Lower leg skin (tissue), 4 donors: ENCODE results near the gene CHCHD1. TPM values are rescaled to one million over a fixed set of nuclear protein-coding genes. Genes with fewer than 3 reads are reported as not detected.
"Not testable (repeated sequence)": the region's sequence is repeated elsewhere in the genome, so short reads cannot be mapped to it uniquely, and the experiment has no call there.

Experiments
- DNase-seq, 2 donors: peaks; one replicate each; pipeline ENCODE4 v3.0.0-alpha.2; 2019; ENCODE audit warnings: low spot score in 2 of 2
- H3K4me3 ChIP-seq: fragments of 200-600 bp; sonication (generic); 2 replicates; pipeline ENCODE4 v1.5.1; 2017; ENCODE audit warnings: mild to moderate bottlenecking, low read depth; ENCODE audit not compliant: poor library complexity, severe bottlenecking
- POLR2A ChIP-seq, 2 donors: fragments of 450-650 bp; IDR thresholded peaks; one replicate each; pipeline ENCODE4 v1.6.1; 2016 to 2017; ENCODE audit warnings: antibody characterized with exemption in 2 of 2, mild to moderate bottlenecking in 1 of 2, moderate library complexity in 1 of 2
- WGBS, 2 donors: methylation state at CpG; one replicate each; pipeline ENCODE4 v1.1.5; 2018; 5-methylcytosine and 5-hydroxymethylcytosine counted together
- intact Hi-C: fragments of 100-400 bp; cut with DNase I; formaldehyde crosslinking; loops from one replicate; pipeline ENCODE4 v1.15.0; 2023; ENCODE audit warnings: low total_unique reads
- total RNA-seq, 4 donors: library from RNA; depleted of rRNA; stranded (reverse); fragments of >200 nt; gene quantifications; one replicate each; pipeline ENCODE4 v1.1.0, GENCODE V29; 2016
- TF ChIP-seq, protein P1 (sequence below), 3 donors: fragments of 450-650 bp; IDR thresholded peaks; one replicate each; pipeline ENCODE4 v1.5.1; 2016; ENCODE audit warnings: antibody characterized with exemption in 3 of 3, mild to moderate bottlenecking in 3 of 3, moderate library complexity in 2 of 3

Gene CHCHD1
- total RNA-seq, 4 donors from 2014 or later = 27.6 to 36.5 (median 34.2) TPM

DNA sequence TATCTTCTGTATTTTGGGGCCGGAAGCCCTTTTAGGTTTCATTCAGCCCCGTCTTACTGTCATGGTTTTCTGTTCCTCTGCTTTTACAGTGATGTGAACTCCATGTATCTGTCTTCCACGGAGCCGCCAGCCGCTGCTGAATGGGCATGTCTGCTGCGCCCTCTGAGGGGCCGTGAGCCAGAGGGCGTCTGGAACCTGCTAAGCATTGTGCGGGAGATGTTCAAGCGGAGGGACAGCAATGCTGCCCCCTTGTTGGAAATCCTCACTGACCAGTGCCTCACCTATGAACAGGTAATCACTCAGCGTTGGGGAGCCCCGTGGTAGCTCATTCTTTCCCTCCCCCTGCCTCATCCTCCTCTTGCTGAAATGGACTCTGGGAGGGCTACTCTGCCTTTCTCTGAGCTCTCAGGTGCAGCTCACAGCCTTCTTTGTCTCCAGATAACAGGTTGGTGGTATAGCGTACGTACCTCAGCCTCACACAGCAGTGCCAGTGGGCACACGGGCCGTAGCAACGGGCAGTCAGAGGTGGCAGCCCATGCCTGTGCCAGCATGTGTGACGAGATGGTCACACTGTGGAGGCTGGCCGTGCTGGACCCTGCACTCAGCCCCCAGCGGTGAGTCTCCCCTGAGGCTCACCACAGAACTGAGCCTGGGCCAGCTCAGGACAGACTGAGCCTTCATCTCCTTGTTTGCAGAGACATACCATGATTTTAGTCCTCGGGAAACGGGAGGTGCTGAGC is 9.2 kb downstream of the CHCHD1 start:
- H3K4me3 ChIP-seq = no peak overlapping the region
- TF ChIP-seq, protein P1, sequence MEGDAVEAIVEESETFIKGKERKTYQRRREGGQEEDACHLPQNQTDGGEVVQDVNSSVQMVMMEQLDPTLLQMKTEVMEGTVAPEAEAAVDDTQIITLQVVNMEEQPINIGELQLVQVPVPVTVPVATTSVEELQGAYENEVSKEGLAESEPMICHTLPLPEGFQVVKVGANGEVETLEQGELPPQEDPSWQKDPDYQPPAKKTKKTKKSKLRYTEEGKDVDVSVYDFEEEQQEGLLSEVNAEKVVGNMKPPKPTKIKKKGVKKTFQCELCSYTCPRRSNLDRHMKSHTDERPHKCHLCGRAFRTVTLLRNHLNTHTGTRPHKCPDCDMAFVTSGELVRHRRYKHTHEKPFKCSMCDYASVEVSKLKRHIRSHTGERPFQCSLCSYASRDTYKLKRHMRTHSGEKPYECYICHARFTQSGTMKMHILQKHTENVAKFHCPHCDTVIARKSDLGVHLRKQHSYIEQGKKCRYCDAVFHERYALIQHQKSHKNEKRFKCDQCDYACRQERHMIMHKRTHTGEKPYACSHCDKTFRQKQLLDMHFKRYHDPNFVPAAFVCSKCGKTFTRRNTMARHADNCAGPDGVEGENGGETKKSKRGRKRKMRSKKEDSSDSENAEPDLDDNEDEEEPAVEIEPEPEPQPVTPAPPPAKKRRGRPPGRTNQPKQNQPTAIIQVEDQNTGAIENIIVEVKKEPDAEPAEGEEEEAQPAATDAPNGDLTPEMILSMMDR (IDR thresholded peaks at IDR 0.05) = no peak
- TF ChIP-seq POLR2A (IDR thresholded peaks at IDR 0.05) = no peak
- intact Hi-C loops = no loop called here
- DNase-seq = no peak
- WGBS, 2 donors = 89 to 94% methylated on average over 22 of the region's 22 CpGs

DNA sequence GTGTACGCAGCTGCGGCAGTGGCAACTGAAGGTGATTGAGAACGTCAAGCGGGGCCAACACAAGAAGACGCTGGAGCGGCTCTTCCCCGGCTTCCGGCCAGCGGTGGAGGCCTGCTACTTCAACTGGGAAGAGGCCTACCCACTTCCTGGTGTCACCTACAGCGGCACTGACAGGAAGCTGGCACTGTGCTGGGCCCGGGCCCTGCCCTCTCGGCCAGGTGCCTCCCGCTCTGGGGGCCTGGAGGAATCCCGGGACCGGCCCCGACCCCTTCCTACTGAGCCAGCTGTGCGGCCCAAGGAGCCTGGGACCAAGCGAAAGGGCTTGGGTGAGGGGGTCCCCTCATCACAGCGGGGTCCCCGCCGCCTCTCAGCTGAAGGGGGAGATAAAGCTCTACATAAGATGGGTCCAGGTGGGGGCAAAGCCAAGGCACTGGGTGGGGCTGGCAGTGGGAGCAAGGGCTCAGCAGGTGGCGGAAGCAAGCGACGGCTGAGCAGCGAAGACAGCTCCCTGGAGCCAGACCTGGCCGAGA is 10.1 kb downstream of the CHCHD1 start:
- WGBS, 2 donors = 88 to 92% methylated on average over 10 to 26 of the region's 26 CpGs
- TF ChIP-seq, protein P1 (IDR thresholded peaks at IDR 0.05) = no peak
- TF ChIP-seq POLR2A (IDR thresholded peaks at IDR 0.05) = no peak
- intact Hi-C loops = no loop called here
- DNase-seq = no peak
- H3K4me3 ChIP-seq = no peak overlapping the region

DNA sequence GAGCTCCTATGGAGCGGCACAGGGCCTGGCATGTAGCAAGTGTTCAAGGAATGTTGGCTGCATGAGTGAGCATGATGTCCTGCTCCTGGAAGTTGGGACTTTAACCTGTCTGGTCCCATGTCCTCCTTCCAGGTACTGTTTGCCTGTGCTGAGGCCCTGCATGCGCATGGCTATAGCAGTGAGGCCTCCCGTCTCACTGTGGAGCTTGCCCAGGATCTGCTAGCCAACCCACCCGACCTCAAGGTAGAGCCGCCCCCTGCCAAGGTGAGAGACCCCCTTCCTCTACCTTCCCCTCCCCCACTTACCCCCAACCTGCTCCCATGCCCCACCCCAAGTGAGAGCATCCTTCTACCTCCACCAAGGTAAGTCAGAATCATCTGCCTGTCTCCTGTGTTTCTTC is 11.6 kb downstream of the CHCHD1 start:
- WGBS, 2 donors = 84 to 93% methylated on average over 5 of the region's 5 CpGs
- TF ChIP-seq POLR2A (IDR thresholded peaks at IDR 0.05) = no peak
- TF ChIP-seq, protein P1 (IDR thresholded peaks at IDR 0.05) = no peak
- intact Hi-C loops = no loop called here
- DNase-seq = no peak
- H3K4me3 ChIP-seq = no peak overlapping the region

DNA sequence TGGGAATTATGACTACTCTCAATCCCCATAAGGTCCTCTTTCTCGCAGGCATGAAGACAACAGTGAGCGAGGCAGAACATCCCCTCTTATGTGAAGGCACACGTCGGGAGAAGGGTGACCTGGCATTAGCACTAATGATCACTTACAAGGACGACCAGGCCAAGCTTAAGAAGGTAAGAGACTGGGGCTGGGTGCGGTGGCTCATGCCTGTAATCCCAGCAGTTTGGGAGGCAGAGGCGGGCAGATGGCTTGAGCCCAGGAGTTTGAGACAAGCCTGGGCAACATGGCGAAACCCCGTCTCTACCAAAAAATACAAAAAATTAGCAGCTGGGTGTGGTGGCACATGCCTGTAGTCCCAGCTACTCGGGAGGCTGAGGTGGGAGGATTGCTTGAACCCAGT is 13.6 kb downstream of the CHCHD1 start:
- WGBS, 2 donors = 84 to 92% methylated on average over 10 of the region's 10 CpGs
- DNase-seq, intact Hi-C loops, H3K4me3 ChIP-seq: not testable (repeated sequence)

DNA sequence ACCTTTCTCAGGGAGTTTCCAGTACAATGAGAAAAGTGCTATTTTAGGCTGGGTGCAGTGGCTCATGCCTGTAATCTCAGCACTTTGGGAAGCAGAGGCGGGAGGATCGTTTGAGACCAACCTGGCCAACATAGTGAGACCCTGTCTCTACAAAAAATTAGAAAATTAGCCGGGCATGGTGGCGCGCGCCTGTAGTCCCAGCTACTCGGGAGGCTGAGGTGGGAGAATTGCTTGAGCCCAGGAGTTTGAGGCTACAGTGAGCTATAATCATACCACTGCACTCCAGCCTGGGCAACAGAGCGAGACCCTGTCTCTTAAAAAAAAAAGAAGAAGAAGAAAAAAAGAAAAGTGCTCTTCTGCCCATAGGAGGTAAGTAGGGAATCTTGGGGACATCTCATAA is 14.2 kb downstream of the CHCHD1 start:
- DNase-seq, H3K4me3 ChIP-seq, intact Hi-C loops: not testable (repeated sequence)
- WGBS, 2 donors = 92 to 96% methylated on average over 8 of the region's 8 CpGs

DNA sequence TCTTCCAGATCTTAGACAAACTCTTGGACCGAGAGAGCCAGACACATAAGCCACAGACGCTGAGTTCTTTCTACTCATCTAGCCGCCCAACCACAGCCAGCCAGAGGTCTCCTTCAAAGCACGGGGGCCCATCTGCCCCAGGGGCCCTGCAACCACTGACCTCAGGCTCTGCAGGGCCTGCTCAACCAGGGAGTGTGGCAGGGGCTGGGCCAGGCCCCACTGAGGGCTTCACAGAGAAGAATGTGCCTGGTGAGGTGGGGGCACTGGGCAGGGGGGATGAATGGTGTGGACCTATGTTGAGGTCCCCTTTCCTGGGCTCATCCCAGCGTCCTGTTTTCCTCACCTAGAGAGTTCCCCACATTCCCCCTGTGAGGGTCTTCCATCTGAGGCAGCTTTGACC is 14.9 kb downstream of the CHCHD1 start:
- TF ChIP-seq POLR2A (IDR thresholded peaks at IDR 0.05) = no peak
- no peak overlapping the region for H3K4me3 ChIP-seq
- 79 to 86% methylated on average over 5 of the region's 5 CpGs for WGBS, 2 donors
- intact Hi-C loops = no loop called here
- no peak for DNase-seq

DNA sequence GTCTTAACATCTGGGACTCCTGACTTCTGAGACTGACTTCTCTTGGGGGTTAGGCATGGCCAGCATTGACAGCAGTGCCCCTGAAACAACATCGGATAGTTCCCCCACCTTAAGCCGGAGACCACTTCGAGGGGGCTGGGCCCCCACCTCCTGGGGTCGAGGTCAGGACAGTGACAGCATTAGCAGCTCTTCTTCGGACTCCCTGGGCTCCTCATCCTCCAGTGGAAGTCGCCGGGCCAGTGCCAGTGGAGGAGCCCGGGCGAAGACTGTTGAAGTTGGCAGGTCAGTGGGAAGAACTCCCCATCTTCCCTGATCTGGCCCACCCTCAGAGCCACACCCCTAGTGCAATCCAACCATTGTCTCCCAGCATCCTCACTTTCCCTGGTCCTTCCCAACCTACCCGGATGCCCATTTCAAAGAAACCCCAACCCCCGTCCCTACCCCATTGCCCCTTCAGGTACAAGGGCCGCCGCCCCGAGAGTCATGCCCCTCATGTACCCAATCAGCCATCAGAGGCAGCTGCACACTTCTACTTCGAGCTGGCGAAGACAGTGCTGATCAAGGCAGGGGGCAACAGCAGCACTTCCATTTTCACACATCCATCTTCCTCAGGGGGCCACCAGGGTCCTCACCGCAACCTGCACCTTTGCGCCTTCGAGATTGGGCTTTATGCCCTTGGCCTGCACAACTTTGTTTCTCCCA is 15.6 kb downstream of the CHCHD1 start:
- no peak overlapping the region for H3K4me3 ChIP-seq
- WGBS, 2 donors = 90% methylated on average over 19 of the region's 19 CpGs
- TF ChIP-seq POLR2A (IDR thresholded peaks at IDR 0.05) = no peak
- TF ChIP-seq, protein P1 (IDR thresholded peaks at IDR 0.05) = no peak
- no peak for DNase-seq
- intact Hi-C loops = no loop called here
